Omental fat pad (tissue), 4 donors: ENCODE data around the gene CCDC112. TPM values are rescaled to one million over a fixed set of nuclear protein-coding genes. Genes with fewer than 3 reads are reported as not detected.
"Not testable (repeated sequence)": the region's sequence is repeated elsewhere in the genome, so short reads cannot be mapped to it uniquely, and the experiment has no call there.

Source experiments
- ATAC-seq: fragments of 150-250 bp; one replicate; pipeline ENCODE4 v1.9.1; 2016; ENCODE audit warnings: mild to moderate bottlenecking, moderate library complexity; ENCODE audit not compliant: low FRiP score
- DNase-seq: peaks from one replicate; pipeline ENCODE4 v3.0.0-alpha.2; 2019; ENCODE audit warnings: low spot score
- total RNA-seq, 4 donors: library from RNA; depleted of rRNA; stranded (reverse); fragments of >200 nt; gene quantifications; one replicate each; pipeline ENCODE4 v1.1.0, GENCODE V29; 2016
- TF ChIP-seq, protein P1 (sequence below), 3 donors: fragments of 450-650 bp; IDR thresholded peaks; one replicate each; pipeline ENCODE4 v1.5.1; 2016 to 2017; ENCODE audit warnings: antibody characterized with exemption in 3 of 3, mild to moderate bottlenecking in 3 of 3, moderate library complexity in 2 of 3

Gene CCDC112
- total RNA-seq, 4 donors from 2014 or later, result 2.6 to 9.1 (median 5.4) TPM

- no peak for ATAC-seq
- DNase-seq, result no peak
- TF ChIP-seq, protein P1, sequence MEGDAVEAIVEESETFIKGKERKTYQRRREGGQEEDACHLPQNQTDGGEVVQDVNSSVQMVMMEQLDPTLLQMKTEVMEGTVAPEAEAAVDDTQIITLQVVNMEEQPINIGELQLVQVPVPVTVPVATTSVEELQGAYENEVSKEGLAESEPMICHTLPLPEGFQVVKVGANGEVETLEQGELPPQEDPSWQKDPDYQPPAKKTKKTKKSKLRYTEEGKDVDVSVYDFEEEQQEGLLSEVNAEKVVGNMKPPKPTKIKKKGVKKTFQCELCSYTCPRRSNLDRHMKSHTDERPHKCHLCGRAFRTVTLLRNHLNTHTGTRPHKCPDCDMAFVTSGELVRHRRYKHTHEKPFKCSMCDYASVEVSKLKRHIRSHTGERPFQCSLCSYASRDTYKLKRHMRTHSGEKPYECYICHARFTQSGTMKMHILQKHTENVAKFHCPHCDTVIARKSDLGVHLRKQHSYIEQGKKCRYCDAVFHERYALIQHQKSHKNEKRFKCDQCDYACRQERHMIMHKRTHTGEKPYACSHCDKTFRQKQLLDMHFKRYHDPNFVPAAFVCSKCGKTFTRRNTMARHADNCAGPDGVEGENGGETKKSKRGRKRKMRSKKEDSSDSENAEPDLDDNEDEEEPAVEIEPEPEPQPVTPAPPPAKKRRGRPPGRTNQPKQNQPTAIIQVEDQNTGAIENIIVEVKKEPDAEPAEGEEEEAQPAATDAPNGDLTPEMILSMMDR (IDR thresholded peaks at IDR 0.05), result no peak
Observed at GRCh38 chr5:115337882-115338281, 41.4 kb upstream of the CCDC112 start.

- no peak for DNase-seq
- TF ChIP-seq, protein P1 (IDR thresholded peaks at IDR 0.05), result no peak
- ATAC-seq, result no peak
Observed at GRCh38 chr5:115336964-115337363, 40.5 kb upstream of the CCDC112 start.

DNA sequence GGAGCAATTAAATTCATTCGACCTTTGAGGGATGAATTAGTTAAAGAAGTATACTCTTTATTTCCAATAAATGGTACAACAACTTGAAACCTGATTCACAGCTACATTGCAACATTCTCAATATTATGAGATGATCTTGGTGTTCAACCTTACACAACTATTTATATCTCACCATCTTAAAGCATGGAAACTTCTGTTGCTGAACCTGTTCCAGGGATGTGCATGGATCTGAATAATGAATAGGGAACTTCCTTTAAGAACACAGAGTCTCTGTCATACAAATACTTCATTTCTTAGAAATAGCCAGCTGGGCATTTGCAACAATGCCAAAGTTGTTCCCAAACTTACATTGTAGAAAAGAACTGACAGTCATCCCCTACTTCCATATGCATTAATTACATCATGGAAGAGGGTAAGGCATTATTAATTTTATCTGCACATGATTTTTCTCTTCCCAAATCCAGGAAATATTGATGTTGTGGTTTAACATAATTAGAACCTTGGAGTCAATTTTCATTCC lies 39.8 kb upstream of the CCDC112 start:
- TF ChIP-seq, protein P1 (IDR thresholded peaks at IDR 0.05), result no peak

DNA sequence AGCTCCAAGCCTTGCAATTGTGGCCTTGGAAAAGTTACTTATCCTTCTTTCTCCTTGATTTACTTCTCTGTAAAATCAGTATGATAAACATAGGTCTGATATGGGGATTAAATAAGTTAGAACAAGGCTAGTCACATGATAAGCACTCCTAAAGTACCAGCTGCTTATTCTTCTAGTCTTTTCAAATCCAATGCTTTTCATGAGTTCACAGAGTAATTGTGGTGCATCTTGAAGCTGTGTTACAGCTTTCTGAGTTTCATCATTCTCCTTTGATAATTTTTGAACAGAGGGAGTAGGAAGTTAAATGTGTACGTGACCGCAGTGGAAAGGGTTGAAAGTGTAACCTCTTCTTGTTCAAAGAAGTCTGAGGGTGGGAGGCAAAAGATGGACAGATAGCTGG lies 38.8 kb upstream of the CCDC112 start:
- TF ChIP-seq, protein P1 (IDR thresholded peaks at IDR 0.05), result no peak
- DNase-seq (no peak), ATAC-seq (no peak)

More for the DNA sequence above, 39.8 kb upstream of the CCDC112 start:
- DNase-seq (no peak), ATAC-seq (no peak)

GRCh38 chr5:115333164-115333563 lies 36.7 kb upstream of the CCDC112 start:
- DNase-seq (no peak), ATAC-seq (no peak)
- TF ChIP-seq, protein P1 (IDR thresholded peaks at IDR 0.05), result no peak

GRCh38 chr5:115330830-115331229 lies 34.4 kb upstream of the CCDC112 start:
- DNase-seq (no peak), ATAC-seq (no peak)
- TF ChIP-seq, protein P1 (IDR thresholded peaks at IDR 0.05), result no peak

DNA sequence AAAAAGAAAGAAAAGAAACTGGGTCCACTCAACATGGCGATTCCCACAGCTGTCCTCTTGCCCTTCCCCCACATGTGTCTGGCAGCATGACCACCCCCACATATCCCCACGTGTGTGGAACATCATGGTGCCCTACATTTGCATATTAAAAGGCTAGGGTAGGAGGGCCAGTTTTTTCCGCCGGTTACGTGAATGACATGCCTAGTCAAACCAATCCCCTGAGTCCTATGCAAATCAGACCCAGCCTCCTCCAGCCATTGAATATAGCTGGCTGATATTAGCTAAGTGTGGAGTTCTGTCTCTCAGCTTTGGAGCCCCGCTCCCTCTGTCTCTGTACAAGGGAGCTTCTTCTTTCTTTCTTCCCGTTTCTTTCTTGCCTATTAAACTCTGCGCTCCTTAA lies 33.0 kb upstream of the CCDC112 start:
- DNase-seq, result no peak
- no peak for ATAC-seq
- TF ChIP-seq, protein P1 (IDR thresholded peaks at IDR 0.05), result no peak

DNA sequence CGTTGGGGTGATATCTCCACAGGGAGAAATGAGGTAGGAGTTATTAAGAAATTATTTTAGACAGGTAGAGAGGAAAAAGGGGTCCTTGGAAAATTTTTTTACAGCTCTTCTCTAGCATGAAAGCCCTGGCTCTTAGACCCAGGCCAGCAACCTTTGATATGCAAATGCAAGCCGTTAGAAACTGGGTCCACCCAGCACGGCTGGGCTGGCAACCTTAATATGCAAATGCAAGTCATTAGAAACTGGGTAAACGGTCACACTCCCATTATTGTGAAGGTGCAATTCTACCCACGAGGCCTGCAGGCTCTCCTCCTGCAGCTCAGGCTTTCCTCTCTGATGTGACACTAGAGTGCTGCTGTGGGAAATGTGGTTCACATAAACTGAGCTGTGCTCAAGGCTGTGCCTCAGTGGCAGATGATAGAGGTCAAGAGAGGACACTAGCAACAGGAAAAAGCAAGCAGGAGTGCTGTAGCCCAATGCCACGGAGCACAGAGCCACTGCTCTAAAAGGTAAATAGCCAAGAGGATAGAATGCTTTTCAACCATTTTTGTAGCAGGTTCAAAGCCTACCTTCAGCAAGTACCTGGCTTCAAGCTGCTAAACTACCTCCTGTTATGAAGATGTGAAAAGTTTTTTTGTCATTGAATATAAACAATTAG lies 32.3 kb upstream of the CCDC112 start:
- DNase-seq, ATAC-seq: not testable (repeated sequence)
